HAP-1 (cell line): Measurements from ENCODE around the gene RPTOR.

ENCODE experiments used
- DNase-seq, 2 experiments: peaks; one replicate each; pipeline ENCODE4 v3.0.0-alpha.2; 2016 to 2020; ENCODE audit warnings: low spot score in 2 of 2
- H3K27me3 ChIP-seq: fragments of 250-450 bp; sonication (Bioruptor Pico); 2 replicates; pipeline ENCODE4 v1.5.1; 2020; ENCODE audit warnings: low read depth, mild to moderate bottlenecking, moderate library complexity
- H3K36me3 ChIP-seq: fragments of 250-450 bp; sonication (Bioruptor Pico); replicated peaks from 2 replicates; pipeline ENCODE4 v1.5.1; 2020; ENCODE audit warnings: mild to moderate bottlenecking
- H3K4me1 ChIP-seq: fragments of 250-450 bp; sonication (Bioruptor Pico); 2 replicates; pipeline ENCODE4 v1.5.1; 2020; ENCODE audit warnings: mild to moderate bottlenecking
- H3K4me3 ChIP-seq: fragments of 250-450 bp; sonication (Bioruptor Pico); 2 replicates; pipeline ENCODE4 v1.5.1; 2020; ENCODE audit warnings: mild to moderate bottlenecking, moderate library complexity
- H3K9me3 ChIP-seq: fragments of 250-450 bp; sonication (Bioruptor Pico); 2 replicates; pipeline ENCODE4 v1.5.1; 2020; ENCODE audit warnings: mild to moderate bottlenecking, moderate library complexity
- in situ Hi-C: fragments of 300-500 bp; cut with MboI; formaldehyde crosslinking; loops from 3 replicates; pipeline ENCODE4 v1.14.3; 2020; ENCODE audit warnings: low sequenced_read_pairs, inconsistent platforms, mixed read lengths

Gene RPTOR

DNA sequence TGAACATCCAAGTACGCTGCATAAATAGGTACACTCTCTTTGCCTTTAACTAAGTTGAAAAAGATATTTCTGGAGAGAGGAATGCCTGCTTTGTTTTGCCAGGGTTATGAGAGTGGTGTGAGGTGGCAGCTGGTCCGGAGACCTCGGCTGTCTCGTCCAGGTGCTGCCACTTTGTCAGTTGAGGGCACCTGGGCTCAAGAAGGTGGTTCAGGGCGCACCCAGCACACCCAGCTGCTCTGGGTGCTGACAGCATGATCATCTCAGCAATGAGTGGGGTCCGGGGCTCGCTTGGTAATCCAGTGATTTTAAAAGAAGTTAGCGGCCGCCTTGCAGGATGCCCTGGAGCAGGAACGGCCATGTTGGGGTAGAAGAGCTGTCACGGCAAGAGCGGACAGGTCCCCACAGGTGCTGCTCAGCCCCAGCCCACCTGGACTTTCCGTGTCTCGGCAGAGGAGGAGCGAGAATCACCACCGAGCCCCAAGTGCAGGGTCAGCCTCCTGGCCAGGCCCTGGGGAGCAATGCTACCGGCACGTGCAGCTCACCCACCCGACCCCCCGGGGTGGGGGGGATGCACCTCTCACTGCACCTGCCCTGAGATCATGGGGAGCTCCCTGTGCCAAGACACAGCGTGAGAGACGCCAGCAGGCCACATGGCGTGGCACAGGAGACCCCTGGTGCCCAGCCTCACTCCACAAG, 379.6 kb downstream of the RPTOR start:
- in situ Hi-C loops: no loop called here
- peaks cover 12% of the 10 kb centered on the region for H3K36me3 ChIP-seq

GRCh38 chr17:80924807-80925610, 380.4 kb downstream of the RPTOR start:
- in situ Hi-C loops: no loop called here
- H3K36me3 ChIP-seq: peaks cover 12% of the 10 kb centered on the region
- H3K4me1 ChIP-seq: no peaks in the 10 kb centered on the region
- H3K9me3 ChIP-seq: no peaks in the 10 kb centered on the region
- H3K27me3 ChIP-seq: no peaks in the 10 kb centered on the region
- no peak for DNase-seq
- H3K4me3 ChIP-seq: no peak overlapping the region

More for the DNA sequence above, 379.6 kb downstream of the RPTOR start:
- no peaks in the 10 kb centered on the region for H3K9me3 ChIP-seq
- no peak for DNase-seq
- no peak overlapping the region for H3K4me3 ChIP-seq
- no peaks in the 10 kb centered on the region for H3K27me3 ChIP-seq
- no peaks in the 10 kb centered on the region for H3K4me1 ChIP-seq

DNA sequence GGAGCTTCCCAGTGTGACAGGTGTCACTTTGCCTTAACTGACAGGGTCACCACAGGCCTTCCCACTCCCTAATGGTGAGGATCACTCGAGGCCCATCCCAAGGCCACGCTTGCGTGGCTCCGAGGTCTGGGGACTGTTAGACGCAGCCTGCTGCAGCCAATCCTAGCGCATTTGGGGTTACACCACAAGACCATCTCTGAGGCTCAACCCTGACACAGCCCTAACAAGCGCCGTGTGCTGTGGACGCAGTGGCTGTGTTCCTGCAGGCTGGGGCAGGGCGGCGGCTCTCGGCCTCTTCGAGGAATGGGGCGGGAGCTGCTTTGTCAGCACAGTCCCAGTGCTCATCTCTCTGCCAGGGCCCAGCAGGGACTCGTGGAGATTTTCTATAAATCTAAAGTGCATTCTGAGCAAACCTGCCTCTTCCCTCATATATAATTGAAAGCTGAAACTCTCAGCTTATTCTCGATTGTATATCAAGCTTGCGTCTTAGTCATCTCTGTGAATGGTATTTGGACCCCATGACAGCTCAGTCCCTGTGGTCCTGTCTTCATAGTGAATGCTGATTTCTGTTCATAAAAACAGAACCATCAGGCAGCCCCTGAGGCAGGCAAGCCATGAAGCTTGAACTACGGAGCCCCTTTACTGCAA, 381.2 kb downstream of the RPTOR start:
- in situ Hi-C loops: no loop called here
- peaks cover 12% of the 10 kb centered on the region for H3K36me3 ChIP-seq

DNA sequence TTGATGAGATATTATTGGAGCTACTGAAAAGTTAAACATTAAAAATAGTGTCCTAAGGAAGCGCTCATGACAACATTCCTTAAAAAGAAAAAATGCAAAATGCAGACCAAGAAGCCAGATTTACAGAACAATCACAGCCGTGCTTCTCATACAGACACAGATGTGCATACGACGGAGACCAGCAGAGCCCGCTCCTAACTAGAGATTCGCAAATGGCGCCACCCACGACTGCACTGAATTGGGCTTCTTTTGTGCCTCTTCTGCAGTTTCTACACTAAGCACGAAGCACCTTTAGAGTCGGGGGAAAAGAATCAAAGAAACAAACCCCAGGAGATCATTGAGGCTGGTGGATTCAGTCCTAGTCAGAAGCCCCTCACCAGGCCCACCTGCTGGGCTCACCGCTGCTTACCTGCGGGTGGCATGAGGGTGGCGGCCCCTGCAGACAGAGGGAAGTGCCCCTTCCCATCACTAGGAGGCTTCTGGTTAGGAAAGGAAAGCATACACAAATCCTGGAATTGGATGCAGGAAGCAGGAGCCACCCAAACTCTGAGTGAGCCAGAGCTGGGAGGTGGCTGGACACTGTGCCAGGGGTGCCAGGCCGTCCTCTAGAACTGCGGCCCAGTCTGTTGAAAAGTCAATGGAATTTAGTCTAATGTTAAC, 382.1 kb downstream of the RPTOR start:
- DNase-seq: no peak
- Histone ChIP-seq H3K4me3 (no peak overlapping the region), H3K27me3 (no peaks in the 10 kb centered on the region), H3K9me3 (no peaks in the 10 kb centered on the region), H3K4me1 (no peaks in the 10 kb centered on the region), H3K36me3 (peaks cover 12% of the 10 kb centered on the region)
- in situ Hi-C loops: no loop called here

More for the DNA sequence above, 381.2 kb downstream of the RPTOR start:
- H3K9me3 ChIP-seq: no peaks in the 10 kb centered on the region
- no peaks in the 10 kb centered on the region for H3K4me1 ChIP-seq
- H3K27me3 ChIP-seq: no peaks in the 10 kb centered on the region
- H3K4me3 ChIP-seq: no peak overlapping the region
- no peak for DNase-seq

DNA sequence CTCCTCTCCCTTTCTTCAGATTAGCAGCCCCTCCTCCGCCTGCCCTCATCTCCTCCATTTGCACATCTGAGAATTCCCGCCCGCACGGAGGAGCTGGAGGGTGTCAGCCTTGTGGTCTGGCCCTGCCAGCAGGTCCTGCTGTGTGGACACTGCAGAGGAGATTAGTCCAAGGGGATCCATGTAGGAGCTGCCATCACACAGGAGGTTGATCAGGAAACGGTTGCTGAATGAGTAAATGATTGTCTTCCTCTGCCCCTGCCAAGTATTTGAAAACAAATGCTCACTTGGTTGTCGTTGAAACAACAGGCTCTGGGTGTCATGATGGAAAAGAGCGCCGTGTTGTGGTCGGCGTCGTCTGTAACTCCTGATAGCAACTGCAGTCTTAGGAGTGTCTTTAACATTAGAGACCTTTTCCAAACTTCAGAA, 383.2 kb downstream of the RPTOR start:
- DNase-seq: no peak
- in situ Hi-C loops: no loop called here
- H3K9me3 ChIP-seq: no peaks in the 10 kb centered on the region
- H3K27me3 ChIP-seq: no peaks in the 10 kb centered on the region
- H3K4me3 ChIP-seq: no peak overlapping the region
- peaks cover 12% of the 10 kb centered on the region for H3K36me3 ChIP-seq
- H3K4me1 ChIP-seq: no peaks in the 10 kb centered on the region

- in situ Hi-C loops: no loop called here
- no peaks in the 10 kb centered on the region for H3K4me1 ChIP-seq
- DNase-seq: no peak
- H3K27me3 ChIP-seq: no peaks in the 10 kb centered on the region
- H3K4me3 ChIP-seq: no peak overlapping the region
- no peaks in the 10 kb centered on the region for H3K9me3 ChIP-seq
- peaks cover 12% of the 10 kb centered on the region for H3K36me3 ChIP-seq
Measured at GRCh38 chr17:80929449-80929848, 384.8 kb downstream of the RPTOR start.

DNA sequence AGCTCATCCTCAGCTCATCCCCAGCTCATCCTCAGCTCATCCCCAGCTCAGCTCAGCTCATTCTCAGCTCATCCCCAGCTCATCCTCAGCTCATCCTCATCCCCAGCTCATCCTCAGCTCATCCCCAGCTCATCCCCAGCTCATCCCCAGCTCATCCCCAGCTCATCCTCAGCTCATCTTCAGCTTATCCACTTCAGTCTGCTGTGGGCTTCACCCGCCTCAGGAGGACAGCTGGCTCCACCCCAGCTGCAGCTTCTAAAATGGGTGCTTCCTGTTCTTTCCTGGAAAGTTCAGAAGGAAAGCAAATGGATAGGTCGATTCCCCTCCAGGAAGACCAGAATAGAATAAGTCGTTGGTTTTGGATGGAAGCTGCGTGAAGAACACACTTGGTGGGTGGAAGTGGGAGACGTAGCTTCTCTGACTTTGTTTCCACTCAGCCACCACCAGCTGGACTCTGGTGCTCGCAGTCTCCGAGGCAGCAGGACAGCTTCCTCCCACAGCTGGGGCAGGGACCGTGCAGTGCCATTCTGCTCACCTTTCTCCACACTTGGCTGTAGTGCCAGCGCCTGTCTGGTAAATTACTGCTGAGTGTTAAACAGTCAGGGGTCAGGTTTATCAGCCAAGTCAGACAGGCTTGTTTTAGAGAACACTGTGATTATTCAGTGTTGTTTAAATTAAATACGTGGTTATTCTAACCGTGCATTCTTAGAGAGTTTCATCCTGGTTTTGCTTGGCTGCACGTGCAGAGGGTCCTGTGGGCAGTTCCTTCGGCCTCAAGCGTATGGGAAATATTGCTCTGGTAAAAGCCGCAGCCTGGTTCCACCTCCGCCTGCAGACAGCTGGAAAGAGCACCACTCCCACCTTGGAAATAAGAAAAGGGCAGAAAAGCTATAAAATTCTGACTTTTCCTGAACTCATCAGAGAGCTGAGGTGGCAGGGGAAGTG, 386.0 kb downstream of the RPTOR start:
- Histone ChIP-seq H3K4me3 (no peak overlapping the region), H3K27me3 (no peaks in the 10 kb centered on the region), H3K9me3 (no peaks in the 10 kb centered on the region), H3K4me1 (no peaks in the 10 kb centered on the region), H3K36me3 (peaks cover 9% of the 10 kb centered on the region)
- in situ Hi-C loops: no loop called here
- no peak for DNase-seq

GRCh38 chr17:80931421-80932265, 387.0 kb downstream of the RPTOR start:
- Histone ChIP-seq H3K9me3 (no peaks in the 10 kb centered on the region), H3K27me3 (no peaks in the 10 kb centered on the region), H3K4me3 (no peak overlapping the region), H3K36me3 (0 out of 2 replicates have a peak, but pooled peaks cover 6% of the 10 kb centered on the region), H3K4me1 (no peaks in the 10 kb centered on the region)
- no peak for DNase-seq
- in situ Hi-C loops: no loop called here

DNA sequence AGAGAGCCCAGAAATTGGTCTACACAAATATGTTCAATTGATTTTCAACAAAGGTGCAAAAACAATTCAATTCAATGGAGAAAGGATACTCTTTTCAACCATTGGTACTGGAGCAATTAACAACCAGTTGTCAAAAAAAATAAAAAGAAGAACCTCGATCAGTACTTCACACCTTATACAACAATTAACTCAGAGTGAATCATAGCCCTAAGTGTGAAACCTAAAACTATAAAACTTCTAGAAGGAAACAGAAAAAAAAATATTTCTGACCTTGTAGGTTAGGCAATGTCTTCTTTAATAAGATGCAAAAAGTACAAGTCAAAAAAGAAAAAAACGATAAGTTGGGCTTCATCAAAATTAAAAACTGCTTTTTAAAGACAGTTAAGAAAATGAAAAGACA, 390.9 kb downstream of the RPTOR start:
- no peaks in the 10 kb centered on the region for H3K27me3 ChIP-seq
- no peak for DNase-seq
- no peaks in the 10 kb centered on the region; the same call in 1 of the 2 replicates for H3K36me3 ChIP-seq
- in situ Hi-C loops: no loop called here
- no peaks in the 10 kb centered on the region for H3K9me3 ChIP-seq
- H3K4me1 ChIP-seq: no peaks in the 10 kb centered on the region
- H3K4me3 ChIP-seq: no peak overlapping the region

DNA sequence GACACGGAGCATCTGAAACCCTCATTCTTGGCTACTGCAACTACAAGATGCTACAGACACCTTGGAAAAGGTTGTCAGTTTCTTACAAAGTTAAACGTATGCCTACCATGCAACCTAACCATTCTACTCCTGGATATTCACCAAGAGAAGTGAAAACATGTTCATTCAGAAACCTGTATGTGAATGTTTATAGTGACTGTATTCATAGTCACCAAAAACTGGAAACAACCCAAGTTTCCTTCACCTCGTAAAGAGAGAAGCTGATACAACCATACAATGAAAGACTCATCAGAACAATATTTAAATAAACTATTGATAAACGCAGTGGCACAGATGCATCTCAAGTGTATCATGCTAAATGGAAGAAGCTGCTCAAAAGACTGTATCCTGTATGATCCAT, 391.6 kb downstream of the RPTOR start:
- Histone ChIP-seq H3K36me3 (no peaks in the 10 kb centered on the region; the same call in 1 of the 2 replicates), H3K27me3 (no peaks in the 10 kb centered on the region), H3K4me1 (no peaks in the 10 kb centered on the region), H3K9me3 (no peaks in the 10 kb centered on the region), H3K4me3 (no peak overlapping the region)
- no peak for DNase-seq
- in situ Hi-C loops: no loop called here

- DNase-seq: no peak
- H3K36me3 ChIP-seq: no peaks in the 10 kb centered on the region; the same call in 1 of the 2 replicates
- no peaks in the 10 kb centered on the region for H3K9me3 ChIP-seq
- no peak overlapping the region for H3K4me3 ChIP-seq
- H3K4me1 ChIP-seq: no peaks in the 10 kb centered on the region
- in situ Hi-C loops: no loop called here
- H3K27me3 ChIP-seq: no peaks in the 10 kb centered on the region
Measured at GRCh38 chr17:80936723-80937122, 392.1 kb downstream of the RPTOR start.
